Retinal pigment epithelial cell (primary cell): ENCODE data around the gene MAGEA2.
"Not testable (repeated sequence)": the region's sequence is repeated elsewhere in the genome, so short reads cannot be mapped to it uniquely, and the experiment has no call there.

Source experiments
- DNase-seq: peaks from one replicate; pipeline ENCODE4 v3.0.0-alpha.2; 2010; ENCODE audit warnings: low read depth
- H3K4me3 ChIP-seq: 2 replicates; pipeline ENCODE4 v1.5.1; 2011; ENCODE audit warnings: mild to moderate bottlenecking, low read length, control low read depth, moderate library complexity
- TF ChIP-seq, protein P1 (sequence below): conservative IDR thresholded peaks from 2 replicates; pipeline ENCODE4 v1.5.1; 2011; ENCODE audit warnings: low read depth, low read length, control low read depth, inconsistent platforms

MAGEA2 gene, protein sequence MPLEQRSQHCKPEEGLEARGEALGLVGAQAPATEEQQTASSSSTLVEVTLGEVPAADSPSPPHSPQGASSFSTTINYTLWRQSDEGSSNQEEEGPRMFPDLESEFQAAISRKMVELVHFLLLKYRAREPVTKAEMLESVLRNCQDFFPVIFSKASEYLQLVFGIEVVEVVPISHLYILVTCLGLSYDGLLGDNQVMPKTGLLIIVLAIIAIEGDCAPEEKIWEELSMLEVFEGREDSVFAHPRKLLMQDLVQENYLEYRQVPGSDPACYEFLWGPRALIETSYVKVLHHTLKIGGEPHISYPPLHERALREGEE

DNA sequence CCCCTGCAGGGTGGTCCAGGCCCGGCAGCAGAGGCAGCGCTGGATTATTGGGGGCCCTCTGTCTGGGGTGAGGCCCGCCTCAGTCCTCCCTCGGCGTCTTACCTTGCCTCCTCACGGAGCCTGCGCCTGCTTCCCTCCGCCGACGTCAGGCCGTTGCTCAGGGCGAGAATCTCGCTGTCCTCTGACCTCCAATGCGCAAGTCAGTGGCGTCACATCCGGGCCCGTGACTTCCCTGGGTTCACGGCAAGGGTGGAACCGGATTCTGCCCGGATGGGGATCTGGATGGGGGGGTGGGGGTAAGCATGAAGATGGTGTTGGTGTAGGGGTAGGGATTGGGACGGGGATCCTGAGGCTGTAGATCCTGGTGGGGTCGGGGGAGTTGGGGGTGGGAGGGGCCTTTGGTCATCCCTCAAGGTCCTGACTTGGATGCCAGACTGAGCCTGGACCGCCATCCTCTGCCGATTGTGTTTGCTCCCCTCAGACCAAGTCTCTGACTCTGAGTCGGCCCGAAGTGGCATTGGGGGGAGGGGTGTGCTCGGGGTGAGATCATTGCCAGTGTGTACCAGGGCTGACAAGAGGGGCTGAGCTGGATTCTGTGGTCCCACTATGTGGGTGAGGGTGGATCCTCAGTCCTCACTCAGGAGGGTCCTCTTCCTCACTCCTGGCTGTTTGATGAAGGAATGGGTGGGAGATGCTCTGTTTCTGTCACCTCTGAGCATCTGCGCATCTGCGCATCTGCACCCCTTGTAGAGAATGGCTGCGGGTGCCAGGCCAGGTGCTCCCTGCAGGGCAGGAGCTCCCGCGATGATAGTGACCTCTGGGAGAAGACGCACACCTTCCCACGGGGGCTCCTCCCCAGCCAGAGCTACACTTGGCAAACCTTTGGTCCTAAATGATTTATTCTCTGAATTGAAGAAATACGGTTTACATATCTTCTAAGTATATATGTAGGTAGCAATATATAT, at the start of gene MAGEA2:
TSS of gene MAGEA2 (minus strand) at position 157 of the 965 bp plus-strand sequence. CDS start 2,479 bp downstream, outside the sequence.
- not testable (repeated sequence) for DNase-seq, H3K4me3 ChIP-seq

DNA sequence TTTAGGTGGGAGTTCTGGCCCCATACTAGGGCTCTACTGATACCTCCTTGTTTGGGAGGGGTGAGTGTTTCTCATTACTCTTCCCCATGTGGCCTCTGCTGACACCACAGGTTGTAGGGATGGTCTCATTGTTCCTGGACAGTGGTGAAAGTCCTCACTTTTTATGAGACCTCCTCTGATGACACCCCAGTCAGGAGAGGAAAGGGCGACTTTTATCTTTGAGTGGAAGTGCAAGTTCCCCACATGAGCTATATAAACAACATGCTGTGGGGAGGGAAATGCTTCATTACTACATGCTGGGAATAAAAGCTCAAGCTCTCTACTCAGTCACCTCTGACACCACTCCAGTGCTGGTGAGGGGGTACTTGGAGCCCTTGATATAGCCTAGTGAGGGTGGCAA, 45.3 kb upstream of the MAGEA2 start:
- TF ChIP-seq, protein P1, sequence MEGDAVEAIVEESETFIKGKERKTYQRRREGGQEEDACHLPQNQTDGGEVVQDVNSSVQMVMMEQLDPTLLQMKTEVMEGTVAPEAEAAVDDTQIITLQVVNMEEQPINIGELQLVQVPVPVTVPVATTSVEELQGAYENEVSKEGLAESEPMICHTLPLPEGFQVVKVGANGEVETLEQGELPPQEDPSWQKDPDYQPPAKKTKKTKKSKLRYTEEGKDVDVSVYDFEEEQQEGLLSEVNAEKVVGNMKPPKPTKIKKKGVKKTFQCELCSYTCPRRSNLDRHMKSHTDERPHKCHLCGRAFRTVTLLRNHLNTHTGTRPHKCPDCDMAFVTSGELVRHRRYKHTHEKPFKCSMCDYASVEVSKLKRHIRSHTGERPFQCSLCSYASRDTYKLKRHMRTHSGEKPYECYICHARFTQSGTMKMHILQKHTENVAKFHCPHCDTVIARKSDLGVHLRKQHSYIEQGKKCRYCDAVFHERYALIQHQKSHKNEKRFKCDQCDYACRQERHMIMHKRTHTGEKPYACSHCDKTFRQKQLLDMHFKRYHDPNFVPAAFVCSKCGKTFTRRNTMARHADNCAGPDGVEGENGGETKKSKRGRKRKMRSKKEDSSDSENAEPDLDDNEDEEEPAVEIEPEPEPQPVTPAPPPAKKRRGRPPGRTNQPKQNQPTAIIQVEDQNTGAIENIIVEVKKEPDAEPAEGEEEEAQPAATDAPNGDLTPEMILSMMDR, result no peak
- H3K4me3 ChIP-seq, result no peak overlapping the region
- no peak for DNase-seq

DNA sequence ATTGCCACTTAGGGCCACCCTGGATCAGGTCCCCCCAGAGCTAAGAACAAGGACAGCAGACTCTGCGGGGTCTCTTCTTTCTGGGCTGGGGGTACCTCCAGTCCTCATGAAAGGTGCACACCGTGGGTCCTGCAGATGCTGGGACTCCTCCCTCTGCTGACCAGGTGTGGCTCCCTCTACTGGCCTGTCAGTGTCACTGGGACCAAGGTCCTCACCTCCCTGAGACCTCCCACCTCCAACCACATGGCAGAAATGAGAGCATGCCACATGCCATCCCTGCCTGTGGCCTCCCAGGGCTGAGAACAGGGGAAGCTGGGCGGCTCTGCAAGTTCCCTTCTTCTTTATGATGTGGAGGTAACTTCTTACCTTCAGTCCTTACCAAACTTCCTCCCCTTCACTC, 33.4 kb upstream of the MAGEA2 start:
- not testable (repeated sequence) for H3K4me3 ChIP-seq, DNase-seq

DNA sequence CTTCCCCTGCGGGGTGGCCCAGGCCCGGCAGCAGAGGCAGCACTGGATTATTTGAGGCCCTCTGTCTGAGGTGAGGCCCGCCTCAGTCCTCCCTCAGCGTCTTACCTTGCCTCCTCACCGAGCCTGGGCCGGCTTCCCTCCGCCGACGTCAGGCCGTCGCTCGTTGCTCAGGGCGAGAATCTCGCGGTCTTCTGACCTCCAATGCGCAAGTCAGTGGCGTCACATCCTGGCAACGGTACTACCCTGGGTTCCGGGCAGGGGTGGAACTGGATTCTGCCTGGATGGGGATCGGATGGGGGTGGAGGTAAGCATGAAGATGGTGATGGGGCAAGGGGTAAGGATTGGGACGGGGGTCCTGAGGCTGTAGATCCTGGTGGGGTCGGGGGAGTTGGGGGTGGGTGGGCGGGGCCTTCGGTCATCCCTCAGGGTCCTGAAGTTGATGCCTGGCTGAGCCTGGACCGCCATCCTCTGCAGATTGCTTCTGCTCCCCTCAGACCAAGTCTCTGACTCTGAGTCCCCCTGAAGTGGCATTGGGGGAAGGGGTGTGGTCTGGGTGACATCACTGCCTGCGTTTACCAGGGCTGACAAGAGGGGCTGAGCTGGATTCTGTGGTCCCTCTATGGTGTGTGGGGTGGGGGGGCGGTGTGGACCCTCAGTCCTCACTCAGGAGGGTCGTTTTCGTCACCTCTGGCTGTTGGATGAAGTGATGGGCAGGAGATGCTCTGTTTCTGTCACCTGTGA, 16.1 kb upstream of the MAGEA2 start, which contains the start of gene MAGEA6:
TSS of gene MAGEA6 (minus strand) at position 141 of the 741 bp plus-strand sequence. CDS start 2,039 bp downstream, outside the sequence.
- DNase-seq, H3K4me3 ChIP-seq: not testable (repeated sequence)

DNA sequence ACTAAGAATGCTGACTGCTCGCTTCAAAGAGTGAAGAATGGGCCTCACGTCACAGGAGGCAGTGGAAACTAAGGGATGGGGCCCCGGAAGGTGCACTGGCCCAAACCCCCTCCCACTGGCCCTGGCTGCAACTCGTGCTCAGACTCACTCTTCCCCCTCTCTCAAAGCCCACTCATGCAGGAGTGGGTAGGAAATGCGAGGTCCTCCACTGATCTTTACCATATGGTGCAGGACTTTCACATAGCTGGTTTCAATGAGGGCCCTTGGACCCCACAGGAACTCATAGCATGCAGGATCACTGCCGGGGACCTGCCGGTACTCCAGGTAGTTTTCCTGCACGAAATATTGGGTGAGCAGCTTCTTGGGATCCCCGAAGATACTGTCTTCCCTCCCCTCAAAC, 12.9 kb upstream of the MAGEA2 start:
- H3K4me3 ChIP-seq, DNase-seq: not testable (repeated sequence)

DNA sequence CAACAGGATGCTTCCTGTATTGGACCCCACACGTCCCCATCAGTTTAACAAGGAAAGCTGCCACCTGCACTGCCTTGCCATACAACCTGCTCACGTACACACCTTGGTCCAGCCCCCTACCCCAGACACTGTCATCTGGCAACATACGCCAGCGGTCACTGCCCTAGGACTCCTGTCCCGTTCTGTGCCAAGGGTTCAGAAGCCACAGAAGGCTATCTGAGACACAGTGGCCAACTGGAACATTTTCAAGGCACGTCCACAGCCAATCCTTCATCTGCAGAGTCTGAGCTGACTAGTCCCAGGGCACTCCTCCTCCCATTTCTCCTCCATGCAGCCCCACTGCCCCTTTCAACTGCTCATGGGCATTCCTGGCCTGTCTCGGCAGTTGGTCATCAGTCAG, 7.9 kb upstream of the MAGEA2 start:
- DNase-seq, H3K4me3 ChIP-seq: not testable (repeated sequence)

DNA sequence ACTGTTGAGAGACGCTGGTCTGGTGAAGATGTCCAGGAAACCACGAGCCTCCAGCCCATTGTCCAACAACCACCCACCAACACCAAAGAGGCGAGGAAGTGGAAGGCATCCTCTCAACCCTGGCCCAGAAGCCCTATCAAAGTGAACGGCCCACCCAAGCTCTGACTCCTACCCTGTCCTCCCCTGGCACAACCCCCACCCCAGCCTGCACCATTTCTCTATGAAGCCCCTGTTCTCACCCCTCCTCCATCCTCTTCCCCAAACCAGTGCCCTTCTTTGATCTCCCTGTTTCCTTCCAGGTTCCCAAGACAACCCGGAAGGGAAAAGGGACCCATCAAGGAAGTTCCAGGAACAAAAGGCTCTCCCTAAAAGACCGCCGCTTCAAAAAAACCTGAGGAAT, 5.9 kb upstream of the MAGEA2 start:
- not testable (repeated sequence) for H3K4me3 ChIP-seq, DNase-seq

DNA sequence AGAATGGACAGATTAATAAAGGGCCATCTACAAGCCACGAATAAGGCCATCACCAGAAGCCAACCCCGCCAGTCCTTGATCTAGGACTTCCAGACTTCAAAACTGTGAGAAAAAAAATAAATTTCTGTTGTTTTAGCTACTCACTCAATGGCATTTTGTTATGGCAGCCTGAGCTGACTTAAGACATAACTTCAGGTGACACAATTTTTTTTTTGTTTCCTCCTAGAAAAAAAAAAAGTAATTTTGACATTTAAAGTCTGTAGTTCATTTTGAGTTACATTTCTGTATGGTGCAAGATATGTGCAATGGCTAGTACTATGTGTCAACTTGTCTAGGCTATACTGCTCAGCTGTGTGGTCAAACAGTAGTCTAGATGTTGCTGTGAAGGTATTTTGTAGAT, 5.3 kb upstream of the MAGEA2 start, which contains the start of gene CSAG3:
TSS of gene CSAG3 (plus strand) at position 301 of the 400 bp plus-strand sequence.
- H3K4me3 ChIP-seq, DNase-seq: not testable (repeated sequence)

DNA sequence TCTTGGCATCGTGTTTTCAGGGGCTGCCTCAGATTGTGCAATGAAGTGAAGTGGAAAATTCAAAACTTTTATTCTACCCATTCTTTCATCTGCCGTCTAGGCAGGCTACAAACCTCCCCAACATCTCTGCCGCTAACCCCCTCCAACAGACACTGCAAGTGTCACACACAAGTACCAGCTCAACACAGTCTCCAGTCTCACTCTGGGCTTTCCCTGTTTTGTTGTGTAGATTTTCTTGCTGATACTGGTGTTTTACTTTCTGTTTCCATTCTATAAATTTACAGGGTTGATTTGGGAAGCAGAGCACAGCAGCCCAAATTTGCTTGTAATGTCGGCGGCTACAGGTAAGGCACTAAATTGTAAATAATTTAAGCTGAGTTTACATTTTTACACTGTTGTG, 1.2 kb upstream of the MAGEA2 start:
- not testable (repeated sequence) for DNase-seq, H3K4me3 ChIP-seq

DNA sequence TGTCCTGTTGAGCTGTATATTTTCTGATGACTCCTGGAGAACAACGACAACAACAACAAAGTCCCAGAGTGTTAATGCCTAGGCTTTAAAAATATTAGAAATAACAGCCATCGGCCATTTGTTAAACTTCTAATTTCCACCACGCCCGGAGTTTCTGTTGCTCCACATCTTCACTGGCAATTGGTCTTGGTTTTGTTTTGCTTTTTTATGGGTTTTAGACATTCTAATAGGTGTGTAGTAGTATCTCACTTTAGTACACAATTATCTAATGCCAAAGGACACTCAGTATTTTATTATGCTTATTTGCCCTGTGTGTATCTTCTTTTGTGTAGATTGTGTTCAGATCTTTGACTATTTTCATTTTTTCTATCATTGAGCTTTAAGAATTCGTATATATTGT, 15.1 kb downstream of the MAGEA2 start:
- H3K4me3 ChIP-seq, result no peak overlapping the region
- TF ChIP-seq, protein P1, result no peak
- DNase-seq, result no peak

DNA sequence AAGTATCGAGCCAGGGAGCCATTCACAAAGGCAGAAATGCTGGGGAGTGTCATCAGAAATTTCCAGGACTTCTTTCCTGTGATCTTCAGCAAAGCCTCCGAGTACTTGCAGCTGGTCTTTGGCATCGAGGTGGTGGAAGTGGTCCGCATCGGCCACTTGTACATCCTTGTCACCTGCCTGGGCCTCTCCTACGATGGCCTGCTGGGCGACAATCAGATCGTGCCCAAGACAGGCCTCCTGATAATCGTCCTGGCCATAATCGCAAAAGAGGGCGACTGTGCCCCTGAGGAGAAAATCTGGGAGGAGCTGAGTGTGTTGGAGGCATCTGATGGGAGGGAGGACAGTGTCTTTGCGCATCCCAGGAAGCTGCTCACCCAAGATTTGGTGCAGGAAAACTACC, 17.1 kb downstream of the MAGEA2 start:
- not testable (repeated sequence) for DNase-seq, H3K4me3 ChIP-seq
